ENCODE data around the gene PTPRC.

Gene PTPRC

GRCh38 chr1:198638894-198639635, at the start of gene PTPRC:
TSS of gene PTPRC (plus strand) at chr1:198639040. CDS start at chr1:198639269, 229 bp downstream.
- intact Hi-C loops (cut with DNase I; ENCODE audit: low total_unique reads): no loop called here
- DNase-seq: no peak
- no peak within 1 kb of the TSS for H3K27ac ChIP-seq

GRCh38 chr1:198590454-198590853, 48.4 kb upstream of the PTPRC start:
- H3K9me3 ChIP-seq: peaks cover 0 to 17% (median 0%) of the 10 kb centered on the region in 3 donors
- TF ChIP-seq, protein P1, sequence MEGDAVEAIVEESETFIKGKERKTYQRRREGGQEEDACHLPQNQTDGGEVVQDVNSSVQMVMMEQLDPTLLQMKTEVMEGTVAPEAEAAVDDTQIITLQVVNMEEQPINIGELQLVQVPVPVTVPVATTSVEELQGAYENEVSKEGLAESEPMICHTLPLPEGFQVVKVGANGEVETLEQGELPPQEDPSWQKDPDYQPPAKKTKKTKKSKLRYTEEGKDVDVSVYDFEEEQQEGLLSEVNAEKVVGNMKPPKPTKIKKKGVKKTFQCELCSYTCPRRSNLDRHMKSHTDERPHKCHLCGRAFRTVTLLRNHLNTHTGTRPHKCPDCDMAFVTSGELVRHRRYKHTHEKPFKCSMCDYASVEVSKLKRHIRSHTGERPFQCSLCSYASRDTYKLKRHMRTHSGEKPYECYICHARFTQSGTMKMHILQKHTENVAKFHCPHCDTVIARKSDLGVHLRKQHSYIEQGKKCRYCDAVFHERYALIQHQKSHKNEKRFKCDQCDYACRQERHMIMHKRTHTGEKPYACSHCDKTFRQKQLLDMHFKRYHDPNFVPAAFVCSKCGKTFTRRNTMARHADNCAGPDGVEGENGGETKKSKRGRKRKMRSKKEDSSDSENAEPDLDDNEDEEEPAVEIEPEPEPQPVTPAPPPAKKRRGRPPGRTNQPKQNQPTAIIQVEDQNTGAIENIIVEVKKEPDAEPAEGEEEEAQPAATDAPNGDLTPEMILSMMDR (IDR thresholded peaks at IDR 0.05): no peak
- intact Hi-C loops (cut with DNase I; ENCODE audit: low total_unique reads): no loop called here
- H3K36me3 ChIP-seq: no peaks in the 10 kb centered on the region
- no peak overlapping the region for H3K27ac ChIP-seq
- H3K4me3 ChIP-seq: no peak overlapping the region
- H3K27me3 ChIP-seq: no peaks in the 10 kb centered on the region
- no peaks in the 10 kb centered on the region for H3K4me1 ChIP-seq
- no peak for DNase-seq

More at GRCh38 chr1:198638894-198639635, at the start of gene PTPRC:
- H3K36me3 ChIP-seq: no peaks in the 10 kb centered on the region
- H3K27me3 ChIP-seq: no peaks in the 10 kb centered on the region
- H3K4me1 ChIP-seq: no peaks in the 10 kb centered on the region
- peak within 1 kb of the TSS; percentile 6 to 14 for H3K4me3 ChIP-seq
- H3K9me3 ChIP-seq: no peaks in the 10 kb centered on the region
- TF ChIP-seq, protein P1 (IDR thresholded peaks at IDR 0.05): no peak

- DNase-seq: no peak
- Histone ChIP-seq H3K27ac (no peak overlapping the region), H3K27me3 (no peaks in the 10 kb centered on the region), H3K9me3 (peaks cover 0 to 6% (median 0%) of the 10 kb centered on the region in 3 donors), H3K4me3 (no peak overlapping the region), H3K4me1 (no peaks in the 10 kb centered on the region), H3K36me3 (no peaks in the 10 kb centered on the region)
- intact Hi-C loops (cut with DNase I; ENCODE audit: low total_unique reads): no loop called here
- TF ChIP-seq, protein P1 (IDR thresholded peaks at IDR 0.05): no peak
Measured at GRCh38 chr1:198595765-198596164, 43.1 kb upstream of the PTPRC start.

DNA sequence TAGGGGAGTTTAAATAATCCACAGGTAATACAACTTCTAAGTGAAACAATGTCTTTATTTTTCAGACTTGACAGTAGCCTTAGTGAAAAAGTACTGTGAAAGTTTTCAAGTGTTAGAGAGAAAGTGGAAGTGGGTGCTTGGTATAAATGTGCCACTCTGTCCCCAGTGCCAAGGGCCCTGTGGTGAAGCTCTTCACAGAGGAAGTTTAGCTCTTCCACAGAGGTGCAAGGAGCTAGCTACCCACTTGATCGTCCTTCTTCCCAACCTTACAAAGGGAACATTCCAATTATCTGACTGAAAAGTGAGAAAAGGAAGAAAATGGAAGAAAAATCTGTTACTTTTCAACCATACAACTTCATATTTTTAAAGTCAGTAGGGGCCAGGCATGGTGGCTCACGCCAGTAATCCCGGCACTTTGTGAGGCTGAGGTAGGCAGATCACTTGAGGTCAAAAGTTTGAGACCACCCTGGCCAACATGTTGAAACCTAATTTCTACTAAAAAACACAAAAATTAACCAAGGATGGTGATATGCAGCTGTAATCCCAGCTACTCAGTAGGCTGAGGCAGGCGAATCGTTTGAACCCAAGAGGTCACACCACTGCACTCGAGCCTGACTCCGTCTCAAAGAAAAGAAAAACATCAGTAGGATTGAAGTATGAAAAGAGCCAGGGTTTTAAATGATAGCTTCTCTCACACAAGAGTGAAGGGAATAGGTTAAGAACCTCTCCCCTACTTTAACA, 41.0 kb upstream of the PTPRC start:
- H3K36me3 ChIP-seq: no peaks in the 10 kb centered on the region
- H3K9me3 ChIP-seq: no peaks in the 10 kb centered on the region
- DNase-seq: no peak
- TF ChIP-seq, protein P1 (IDR thresholded peaks at IDR 0.05): no peak
- no peaks in the 10 kb centered on the region for H3K27me3 ChIP-seq
- no peak overlapping the region for H3K27ac ChIP-seq
- H3K4me3 ChIP-seq: no peak overlapping the region
- H3K4me1 ChIP-seq: no peaks in the 10 kb centered on the region
- intact Hi-C loops (cut with DNase I; ENCODE audit: low total_unique reads): no loop called here

DNA sequence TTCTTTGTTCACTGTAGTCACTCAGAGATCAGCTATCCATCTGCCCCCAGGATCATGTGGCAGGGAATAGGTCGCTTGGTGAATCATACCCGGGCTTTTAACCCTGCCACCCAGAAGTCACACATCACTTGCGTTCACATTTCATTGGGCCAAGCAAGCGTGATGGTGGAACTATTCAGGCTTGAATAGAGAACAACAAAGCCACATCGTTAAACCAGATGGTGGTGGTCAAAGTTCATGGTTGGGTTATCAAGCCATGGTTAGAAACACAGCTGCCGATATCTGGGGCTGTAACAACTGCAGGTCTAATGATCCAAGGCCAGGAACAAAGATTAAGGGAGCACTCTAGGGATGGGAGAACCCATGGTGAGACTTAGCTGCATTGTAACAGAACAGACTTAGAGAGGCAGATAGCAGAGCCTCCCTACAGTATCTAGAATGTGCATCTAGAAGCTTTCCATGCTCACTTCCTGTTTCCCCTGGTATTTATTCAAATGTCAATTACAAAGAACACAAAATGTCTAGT, 40.0 kb upstream of the PTPRC start:
- no peaks in the 10 kb centered on the region for H3K9me3 ChIP-seq
- intact Hi-C loops (cut with DNase I; ENCODE audit: low total_unique reads): no loop called here
- no peaks in the 10 kb centered on the region for H3K27me3 ChIP-seq
- no peaks in the 10 kb centered on the region for H3K4me1 ChIP-seq
- DNase-seq: no peak
- TF ChIP-seq, protein P1 (IDR thresholded peaks at IDR 0.05): no peak
- H3K27ac ChIP-seq: no peak overlapping the region
- H3K4me3 ChIP-seq: no peak overlapping the region
- H3K36me3 ChIP-seq: no peaks in the 10 kb centered on the region
